Endothelial cell of hepatic sinusoid (primary cell): ENCODE results near the gene NAA15.
"Not testable (repeated sequence)": the region's sequence is repeated elsewhere in the genome, so short reads cannot be mapped to it uniquely, and the experiment has no call there.

Experiments
- in situ Hi-C: cut with HindIII; loops from 2 replicates; pipeline ENCODE4 v1.10.0; 2017; ENCODE audit warnings: low sequenced_read_pairs

The NAA15 gene

DNA sequence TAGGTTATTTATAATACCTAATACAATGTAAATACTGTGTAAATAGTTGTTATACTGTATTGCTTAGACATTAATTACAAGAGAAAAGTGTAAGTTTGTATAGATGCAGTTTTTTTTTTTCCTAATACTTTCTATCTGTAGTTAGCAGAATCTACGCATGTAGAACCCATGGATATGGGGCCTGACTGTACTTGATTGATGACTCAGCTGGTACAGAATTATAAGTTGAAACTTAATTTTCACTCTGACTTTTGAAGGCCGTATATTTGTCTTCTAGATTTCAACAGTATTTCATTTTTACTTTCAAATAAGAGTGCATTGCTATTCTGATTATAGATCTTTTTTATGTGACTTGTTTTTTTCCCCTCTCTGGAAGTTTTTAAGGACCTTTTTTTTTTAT is 31.7 kb downstream of the NAA15 start:
- in situ Hi-C loops: loop anchor here (5.0 kb wide), 2 partner anchors 54 to 106 kb away; no protein-coding TSS in a partner anchor

DNA sequence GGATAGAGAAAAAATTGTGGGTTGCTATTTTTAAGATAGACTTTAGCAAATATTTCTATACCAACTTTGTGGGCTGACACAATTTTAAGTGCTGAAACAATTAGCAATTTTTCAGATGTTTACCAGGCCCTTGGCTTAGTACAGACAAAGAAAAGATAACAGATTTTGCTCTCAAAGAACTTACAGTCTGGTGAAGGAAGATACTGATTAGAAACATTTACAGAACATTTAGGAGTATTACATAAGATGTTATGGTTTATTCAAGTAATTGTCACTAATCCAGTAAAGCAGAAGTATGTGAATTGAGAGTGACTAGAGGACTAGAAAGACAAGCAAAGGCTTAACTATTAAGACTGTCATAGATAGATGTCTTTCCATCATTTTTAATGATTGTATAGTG is 36.3 kb downstream of the NAA15 start:
- in situ Hi-C loops: no loop called here

DNA sequence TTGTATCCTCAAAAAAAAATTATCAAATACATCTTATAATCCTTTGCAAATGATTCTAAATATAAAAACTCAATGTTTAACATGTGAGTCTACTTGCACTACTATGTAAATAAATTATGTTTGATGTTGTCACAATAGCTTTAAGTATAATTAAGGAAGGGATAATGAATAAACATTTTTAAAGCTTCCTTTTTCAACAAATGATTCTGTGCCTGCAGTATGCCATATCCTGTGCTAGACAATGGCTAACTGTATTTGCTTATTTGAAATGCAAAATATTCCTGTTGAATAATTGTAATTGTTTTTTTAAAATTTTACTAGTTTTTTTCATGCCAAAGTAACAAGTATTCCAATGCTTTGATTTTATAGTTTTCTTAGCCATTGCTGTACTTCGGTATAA is 60.0 kb downstream of the NAA15 start:
- in situ Hi-C loops: no loop called here

DNA sequence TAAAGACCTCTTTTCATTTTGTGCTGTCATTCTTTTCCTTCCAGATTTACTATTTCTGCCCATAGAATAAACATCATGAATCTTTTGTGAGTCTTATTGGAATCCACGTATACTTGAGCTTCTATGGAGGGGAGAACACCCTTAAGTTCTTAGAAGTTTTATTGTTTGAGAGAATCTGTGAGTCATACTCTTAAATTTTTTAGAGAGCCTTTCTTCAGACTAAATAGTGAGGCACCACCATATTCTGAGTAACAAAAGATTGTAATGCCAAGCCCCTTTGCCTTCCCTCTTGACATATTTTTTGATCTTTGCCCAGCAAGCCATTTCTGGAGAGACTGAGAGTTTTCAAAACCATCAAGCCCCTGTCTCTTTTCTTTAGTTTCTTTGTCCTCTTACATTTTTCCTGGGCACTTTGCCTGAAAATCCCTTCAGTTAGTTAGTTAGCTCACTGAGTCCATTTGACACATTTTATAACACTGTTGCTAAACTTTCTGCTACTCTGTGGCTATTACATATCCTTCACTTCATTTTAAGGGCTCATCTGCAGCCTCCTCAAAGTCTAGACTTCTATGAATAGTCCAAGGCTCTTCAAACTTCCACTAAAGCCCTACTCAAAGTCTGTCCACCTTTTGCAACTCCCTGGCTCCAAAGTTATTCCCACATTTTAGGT is 66.3 kb downstream of the NAA15 start:
- in situ Hi-C loops: no loop called here

DNA sequence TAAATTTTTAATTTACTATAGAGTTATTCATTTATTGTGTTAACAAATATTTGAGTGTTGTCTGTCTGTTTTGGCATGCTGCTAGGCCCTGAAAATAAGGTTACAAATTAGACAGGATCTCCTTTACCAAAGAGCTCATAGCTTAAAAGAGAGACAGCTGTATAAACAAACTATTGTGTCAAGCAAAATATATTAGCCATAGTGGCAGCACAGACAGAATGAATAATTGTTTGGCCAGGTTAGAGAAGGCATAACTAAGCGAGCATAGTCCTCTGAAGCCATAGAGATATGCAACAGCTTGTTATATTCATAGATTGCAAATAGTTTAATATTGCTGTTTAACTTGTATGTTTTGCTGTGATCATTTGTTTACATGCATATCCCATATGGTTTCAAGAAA is 67.7 kb downstream of the NAA15 start:
- in situ Hi-C loops: no loop called here

DNA sequence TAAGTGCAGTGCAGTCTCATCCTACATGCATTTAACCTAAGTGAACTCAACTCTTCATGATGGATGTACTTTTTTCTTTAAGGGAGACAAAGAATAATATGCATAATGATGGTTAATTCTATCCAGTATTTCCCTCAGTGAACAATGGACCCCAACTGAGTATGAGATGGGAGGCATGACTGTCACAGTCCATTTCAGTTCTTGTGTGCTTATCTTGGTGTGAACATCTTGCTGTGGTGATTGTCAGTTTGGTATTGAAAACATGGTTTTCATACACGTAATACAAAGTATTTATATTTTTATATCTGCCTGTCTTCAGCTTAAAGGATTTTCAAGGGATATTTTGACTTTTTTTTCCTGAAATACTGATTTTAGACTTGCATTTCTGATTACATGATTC is 72.9 kb downstream of the NAA15 start:
- in situ Hi-C loops: no loop called here

DNA sequence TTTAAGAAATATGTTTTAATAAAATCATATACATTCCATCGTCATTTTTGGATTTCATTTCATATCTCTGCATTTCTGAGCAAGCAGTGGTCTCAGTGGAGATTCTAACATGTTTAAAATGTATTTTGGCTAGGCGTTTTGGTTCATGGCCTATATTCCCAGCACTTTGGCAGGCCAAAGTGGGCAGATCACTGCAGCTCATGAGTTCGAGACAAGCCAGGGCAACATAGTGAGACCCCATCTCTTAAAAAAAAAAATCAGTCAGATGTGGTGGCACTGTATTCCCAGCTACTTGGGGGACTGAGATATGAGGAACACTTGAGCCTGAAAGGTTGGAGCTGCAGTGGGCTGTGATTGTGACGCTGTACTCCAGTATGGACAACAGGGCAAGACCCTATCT is 85.1 kb downstream of the NAA15 start:
- in situ Hi-C loops: loop anchor here (5.0 kb wide), 1 partner anchor 54 kb away; no protein-coding TSS in a partner anchor

DNA sequence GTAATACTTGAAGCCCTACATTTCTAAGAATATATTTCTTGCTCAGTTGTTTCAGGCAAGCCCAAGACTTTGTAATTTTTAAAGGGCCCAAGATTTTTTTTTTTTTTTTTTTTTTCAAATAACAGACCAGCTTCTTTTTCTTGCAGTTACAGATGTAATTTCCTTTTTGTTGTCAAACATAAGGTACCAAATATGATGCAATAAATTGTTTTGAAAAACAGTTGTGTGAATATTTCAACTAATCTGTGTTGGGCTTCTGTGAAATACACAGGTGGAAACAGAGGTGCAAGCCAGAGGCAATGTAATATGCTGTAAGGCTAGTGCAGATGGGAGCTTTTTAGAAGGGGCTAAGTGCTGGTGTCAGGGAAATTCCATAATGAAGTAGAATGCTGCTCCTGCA is 87.8 kb downstream of the NAA15 start:
- in situ Hi-C loops: loop anchor here (5.0 kb wide), 1 partner anchor 57 kb away; no protein-coding TSS in a partner anchor

DNA sequence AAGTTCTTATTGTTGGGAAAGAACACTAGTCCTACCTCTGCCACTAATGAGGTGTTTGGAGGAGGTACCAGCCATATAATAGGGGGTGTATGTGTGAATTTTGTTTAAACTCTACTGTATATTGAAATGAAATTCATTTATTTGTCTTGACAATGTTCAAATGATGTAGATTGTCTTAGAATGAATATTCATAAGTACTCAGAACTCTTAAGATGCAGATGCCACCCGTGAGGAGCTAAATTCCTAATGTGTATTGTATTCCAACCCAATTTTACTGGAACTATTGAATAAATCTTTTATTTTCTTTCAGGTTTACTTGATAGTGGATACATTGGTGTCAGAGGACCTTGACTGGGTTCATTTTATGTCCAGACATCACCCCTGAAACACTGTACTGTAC is 88.7 kb downstream of the NAA15 start:
- in situ Hi-C loops: loop anchor here (5.0 kb wide), 1 partner anchor 58 kb away; no protein-coding TSS in a partner anchor

DNA sequence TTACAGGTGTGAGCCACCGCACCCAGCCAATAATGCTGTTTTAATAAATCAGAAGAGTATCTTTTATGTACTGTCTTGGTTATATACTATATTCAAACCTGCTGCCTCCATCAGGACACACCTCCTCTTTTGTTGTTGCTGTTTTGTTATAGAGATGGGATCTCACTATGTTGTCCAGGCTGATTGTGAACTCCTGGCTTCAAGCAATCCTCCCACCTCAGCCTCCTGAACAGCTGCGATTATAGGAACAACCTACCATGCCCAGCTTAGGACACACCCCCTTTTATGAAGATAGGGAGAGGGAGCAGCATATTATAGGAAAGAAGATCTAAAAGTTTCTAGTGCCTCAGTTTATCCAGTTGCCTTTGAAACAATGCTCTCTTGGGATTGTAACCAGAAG is 90.4 kb downstream of the NAA15 start:
- in situ Hi-C loops: no loop called here

DNA sequence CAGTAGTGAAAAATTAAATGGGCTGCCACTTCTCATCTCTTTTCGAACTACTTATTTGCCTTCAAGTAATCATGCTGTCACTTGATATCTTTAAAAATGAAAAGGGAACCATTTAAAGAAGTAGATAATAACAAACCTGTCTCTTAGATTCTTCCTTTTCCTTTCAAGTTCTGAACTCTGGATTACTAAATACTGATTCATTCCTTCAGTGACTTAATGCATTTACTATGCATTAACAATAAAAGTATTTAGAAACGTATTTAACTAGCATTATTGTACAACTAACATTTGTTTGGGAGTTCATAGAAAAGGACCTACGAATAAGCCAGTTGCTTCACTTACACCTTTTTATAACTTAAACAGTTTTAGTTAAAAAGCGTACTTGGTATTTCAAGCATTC is 91.5 kb downstream of the NAA15 start:
- in situ Hi-C loops: no loop called here

DNA sequence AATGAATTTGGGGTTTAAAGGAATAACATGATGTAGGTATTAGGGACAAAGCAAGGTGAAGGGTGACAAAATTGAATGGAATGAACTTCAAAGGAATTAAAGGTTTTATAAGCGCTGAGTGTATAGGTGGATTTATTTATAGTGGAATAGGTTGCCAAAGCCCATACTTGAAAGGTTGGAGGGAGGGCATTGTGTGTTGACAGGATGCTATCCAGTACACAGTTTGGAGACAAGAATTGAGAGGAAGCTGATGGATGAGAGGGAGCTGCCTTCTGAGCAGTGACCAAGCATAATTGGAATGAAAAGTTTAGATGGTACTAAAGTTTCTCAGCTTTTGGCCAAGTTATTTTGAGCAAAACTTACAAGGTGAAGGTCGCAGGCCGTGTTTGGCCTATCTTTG is 100.1 kb downstream of the NAA15 start:
- in situ Hi-C loops: no loop called here

DNA sequence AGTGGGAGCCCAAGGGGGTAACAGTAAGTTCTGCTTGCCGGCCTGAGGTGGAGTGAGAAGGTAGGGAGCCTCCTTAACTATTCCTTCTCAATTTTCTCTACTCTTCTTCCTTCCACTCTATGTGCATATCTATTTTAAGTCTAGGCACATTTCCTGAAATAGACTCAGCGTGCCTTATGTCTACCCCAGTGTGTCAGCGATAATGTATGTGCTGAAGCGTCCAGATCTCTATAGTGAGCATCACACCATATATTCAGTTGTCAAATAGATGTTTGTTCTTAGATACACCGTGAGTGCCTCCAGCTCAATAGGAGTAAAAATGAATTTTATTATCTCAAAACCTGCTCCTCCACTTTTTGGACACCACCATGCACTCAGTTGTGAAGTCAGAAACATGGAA is 101.1 kb downstream of the NAA15 start:
- in situ Hi-C loops: no loop called here

DNA sequence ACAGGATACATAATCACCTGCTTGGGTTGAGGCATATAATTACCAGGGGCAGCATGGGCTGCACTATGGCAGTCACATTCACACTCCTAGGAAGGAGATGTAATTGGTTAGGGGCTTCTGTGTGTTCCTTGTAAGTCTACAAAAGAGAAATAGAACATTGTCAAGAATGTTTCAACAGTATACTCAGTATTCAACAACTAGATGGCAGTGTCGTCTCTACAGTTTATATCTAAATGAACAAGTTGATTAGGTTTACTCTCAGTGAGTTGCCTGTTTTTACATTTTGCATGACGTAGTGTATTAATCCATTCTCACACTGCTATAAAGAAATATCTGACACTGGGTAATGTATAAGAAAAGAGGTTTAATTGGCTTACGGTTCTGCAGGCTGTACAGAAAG is 102.2 kb downstream of the NAA15 start:
- in situ Hi-C loops: no loop called here

DNA sequence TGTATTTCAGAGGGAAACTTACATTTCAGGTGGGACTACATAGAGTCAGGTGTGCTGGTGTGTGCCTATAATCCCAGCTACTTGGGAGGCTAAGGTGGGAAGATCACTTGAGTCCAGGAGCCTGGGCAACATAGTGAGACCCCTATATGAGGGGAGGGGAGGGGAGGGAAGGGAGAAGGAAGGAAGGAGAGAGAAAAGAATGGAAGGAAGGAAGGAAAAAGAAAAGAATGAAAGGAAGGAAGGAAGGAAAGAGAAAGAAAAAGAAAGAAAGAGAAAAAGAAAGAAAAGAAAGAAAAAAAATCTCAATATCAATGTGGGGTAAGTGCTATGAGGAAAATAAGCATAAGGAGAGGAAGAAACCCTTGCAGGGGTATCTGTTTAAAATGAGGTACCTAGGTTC is 109.0 kb downstream of the NAA15 start:
- in situ Hi-C loops: no loop called here

DNA sequence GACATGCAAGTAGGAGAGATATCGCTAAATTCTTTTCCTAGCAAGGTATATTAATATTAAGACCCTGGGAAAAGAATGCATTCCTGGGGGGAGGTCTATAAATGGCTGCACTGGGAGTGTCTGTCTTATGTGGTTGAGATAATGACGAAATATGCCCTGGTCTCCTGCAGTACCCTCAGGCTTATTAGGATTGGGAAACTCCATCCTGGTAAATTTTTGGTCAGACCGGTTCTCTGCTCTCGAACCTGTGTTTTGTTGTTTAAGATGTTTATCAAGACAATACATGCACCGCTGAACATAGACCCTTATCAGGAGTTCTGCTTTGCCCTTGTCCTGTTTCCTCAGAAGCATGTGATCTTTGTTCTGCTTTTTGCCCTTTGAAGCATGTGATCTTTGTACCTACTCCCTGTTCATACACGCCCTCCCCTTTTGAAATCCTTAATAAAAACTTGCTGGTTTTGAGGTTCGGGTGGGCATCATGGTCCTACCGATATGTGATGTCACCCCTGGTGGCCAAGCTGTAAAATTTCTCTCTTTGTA is 113.4 kb downstream of the NAA15 start:
- in situ Hi-C loops: not testable (repeated sequence)

DNA sequence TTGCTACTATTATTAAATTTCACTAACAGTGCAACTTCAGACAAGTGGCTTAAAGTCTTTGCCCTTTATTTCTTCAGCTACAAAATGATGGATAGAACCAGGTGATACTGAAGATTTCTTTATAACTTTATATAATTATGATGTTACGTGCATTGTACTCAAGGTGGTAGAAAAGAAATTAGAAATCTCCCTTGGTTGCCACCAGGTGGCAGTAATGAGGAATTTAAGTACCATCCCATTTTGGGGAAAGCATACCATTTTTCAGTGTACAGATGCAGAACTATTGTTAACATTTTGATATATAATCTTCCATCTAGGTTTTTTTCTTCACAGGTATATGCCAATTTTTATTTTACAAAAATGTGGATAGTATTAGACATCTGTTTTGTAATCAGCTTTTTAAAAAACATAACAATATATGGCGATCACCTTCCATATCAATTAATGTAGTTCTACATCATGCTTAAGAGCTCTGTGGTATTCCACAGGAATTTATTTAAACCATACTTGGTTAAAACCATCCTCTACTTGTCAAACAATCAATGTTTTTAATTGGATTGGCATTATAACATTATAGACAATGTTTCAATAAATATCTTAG is 114.9 kb downstream of the NAA15 start:
- in situ Hi-C loops: no loop called here

DNA sequence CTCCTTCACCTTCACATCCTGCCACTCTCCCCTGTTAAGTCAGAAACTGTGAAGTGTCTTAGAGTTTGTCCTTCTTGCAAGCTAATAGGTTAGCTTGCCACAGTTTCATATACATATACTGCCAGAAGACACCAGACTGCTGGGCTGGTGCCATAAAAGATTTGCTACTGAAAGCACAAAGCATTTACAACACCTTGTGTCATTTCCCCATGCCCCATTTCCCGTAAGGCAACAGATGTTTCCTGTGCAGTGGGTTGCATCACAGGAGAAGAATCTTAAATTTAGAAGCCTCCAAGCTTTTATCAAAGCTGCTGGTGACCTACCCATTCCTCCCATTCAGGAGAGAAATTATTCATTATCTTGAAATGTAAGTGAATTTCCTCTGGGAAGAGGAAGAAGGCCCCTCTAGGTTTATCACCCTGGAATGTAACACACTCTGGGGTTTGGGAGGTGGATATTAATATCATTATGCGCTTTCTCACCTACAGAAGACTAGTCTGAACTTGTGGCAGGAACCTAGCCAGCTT is 118.1 kb downstream of the NAA15 start:
- in situ Hi-C loops: no loop called here

DNA sequence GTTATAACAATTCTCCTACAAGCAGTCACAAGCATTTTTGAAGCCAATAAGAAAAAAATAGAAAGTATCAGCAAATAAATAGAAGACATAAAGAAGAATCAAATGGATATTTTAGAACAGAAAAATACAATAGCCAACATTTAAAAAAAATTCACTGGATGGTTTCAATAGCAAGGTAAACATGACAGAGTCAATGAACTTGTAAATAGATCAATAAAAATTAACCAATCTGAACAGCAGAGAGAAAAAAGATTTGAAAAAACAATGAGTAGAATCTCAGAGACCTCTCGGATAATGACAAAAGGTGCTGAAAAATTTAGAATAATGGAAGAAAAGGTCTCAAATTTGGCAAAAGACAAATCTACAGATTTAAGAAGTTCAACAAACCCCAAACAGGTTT is 119.3 kb downstream of the NAA15 start:
- in situ Hi-C loops: no loop called here

DNA sequence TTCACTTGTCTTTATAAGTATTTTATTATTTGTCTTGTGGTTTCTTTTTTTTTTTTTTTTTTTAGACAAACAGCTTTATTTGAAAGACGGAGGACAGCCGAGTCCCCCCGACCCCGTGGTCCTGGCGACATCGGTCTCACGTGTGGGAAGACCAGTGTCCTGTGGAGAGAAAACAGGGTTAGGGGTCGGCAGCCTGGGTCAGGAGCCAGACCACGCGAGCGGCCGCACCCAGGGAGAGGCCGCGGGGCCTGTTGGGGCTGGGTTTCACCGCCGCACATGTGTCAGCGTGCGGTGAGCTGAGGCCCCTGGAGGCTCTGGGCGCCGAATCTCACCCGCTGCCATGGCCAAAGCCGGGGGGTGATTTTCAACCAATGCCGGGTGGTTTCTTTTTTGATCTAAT is 134.8 kb downstream of the NAA15 start:
- in situ Hi-C loops: no loop called here

DNA sequence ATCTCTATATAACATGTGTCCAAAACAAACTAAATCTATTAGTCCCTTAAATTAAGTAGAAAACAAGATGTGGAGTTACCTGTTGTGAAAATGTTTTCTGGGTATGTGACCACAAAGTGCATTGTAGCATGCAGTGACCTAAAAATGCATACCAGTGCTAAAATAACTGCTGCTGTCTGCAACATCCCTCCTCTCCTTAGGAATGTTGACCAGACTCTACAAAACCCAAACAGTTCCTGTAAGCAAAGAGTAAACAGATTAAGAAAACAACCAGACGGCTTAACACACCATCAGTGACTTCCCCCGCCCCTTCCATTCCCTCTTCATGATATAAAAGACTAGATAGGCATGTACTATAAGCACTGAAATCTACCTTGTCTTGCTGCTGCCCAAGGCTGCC is 136.8 kb downstream of the NAA15 start:
- in situ Hi-C loops: no loop called here

DNA sequence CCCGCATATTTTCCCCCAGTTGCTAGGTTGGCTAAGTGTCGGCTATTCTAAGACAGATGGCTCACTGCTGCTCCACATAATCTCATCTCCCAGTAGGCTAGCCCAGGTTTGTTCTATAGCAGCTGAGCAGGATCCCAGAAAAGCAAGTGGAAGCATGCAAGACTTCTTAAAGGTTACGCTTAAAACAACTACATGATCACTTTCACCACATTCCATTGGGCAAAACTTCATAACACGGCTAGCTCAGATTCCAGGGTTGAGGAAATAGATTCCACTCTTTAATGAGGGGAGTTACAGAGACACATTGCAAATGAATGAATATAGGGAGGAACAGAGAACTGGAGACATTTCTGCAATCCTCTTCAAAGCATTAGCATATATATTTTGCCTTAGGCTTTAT is 139.7 kb downstream of the NAA15 start:
- in situ Hi-C loops: no loop called here
